Measurements from ENCODE around the gene NABP1.

NABP1 gene

GRCh38 chr2:191705701-191706100, 27.8 kb downstream of the NABP1 start:
- Histone ChIP-seq H4K20me1 (ENCODE audit: insufficient read depth, low read length) (no peaks in the 10 kb centered on the region), H3K27me3 (ENCODE audit: low read depth, low read length) (no peaks in the 10 kb centered on the region), H3K79me2 (ENCODE audit: low read length) (no peaks in the 10 kb centered on the region), H3K36me3 (replicated peaks; ENCODE audit: low read depth, low read length) (no peaks in the 10 kb centered on the region), H3K9ac (ENCODE audit: low read length) (no peak overlapping the region), H2AFZ (ENCODE audit: low read depth, low read length) (no peak overlapping the region), H3K9me3 (ENCODE audit: insufficient read depth, low read length) (no peaks in the 10 kb centered on the region), H3K27ac (ENCODE audit: low read length) (no peak overlapping the region), H3K4me2 (ENCODE audit: low read length) (no peak overlapping the region), H3K4me3 (ENCODE audit: low read length) (no peak overlapping the region), H3K4me1 (ENCODE audit: low read length) (no peaks in the 10 kb centered on the region)
- no peak for TF ChIP-seq CTCF (IDR thresholded peaks at IDR 0.05; ENCODE audit: low read depth, low read length)
- TF ChIP-seq EZH2phosphoT487 (IDR thresholded peaks at IDR 0.05; ENCODE audit: low read depth) = no peak

- no peak overlapping the region for H2AFZ ChIP-seq (ENCODE audit: low read depth, low read length)
- no peaks in the 10 kb centered on the region for H3K9me3 ChIP-seq (ENCODE audit: insufficient read depth, low read length)
- no peaks in the 10 kb centered on the region for H3K36me3 ChIP-seq (replicated peaks; ENCODE audit: low read depth, low read length)
- H3K4me1 ChIP-seq (ENCODE audit: low read length) = no peaks in the 10 kb centered on the region
- TF ChIP-seq CTCF (IDR thresholded peaks at IDR 0.05; ENCODE audit: low read depth, low read length) = no peak
- TF ChIP-seq EZH2phosphoT487 (IDR thresholded peaks at IDR 0.05; ENCODE audit: low read depth) = no peak
- no peaks in the 10 kb centered on the region for H3K27me3 ChIP-seq (ENCODE audit: low read depth, low read length)
- H3K27ac ChIP-seq (ENCODE audit: low read length) = no peak overlapping the region
- H3K4me2 ChIP-seq (ENCODE audit: low read length) = no peak overlapping the region
- no peaks in the 10 kb centered on the region for H4K20me1 ChIP-seq (ENCODE audit: insufficient read depth, low read length)
- no peaks in the 10 kb centered on the region for H3K79me2 ChIP-seq (ENCODE audit: low read length)
- no peak overlapping the region for H3K4me3 ChIP-seq (ENCODE audit: low read length)
- no peak overlapping the region for H3K9ac ChIP-seq (ENCODE audit: low read length)
These were observed 28.9 kb downstream of the NABP1 start for GRCh38 chr2:191706791-191707190.

- TF ChIP-seq CTCF (IDR thresholded peaks at IDR 0.05; ENCODE audit: low read depth, low read length) = no peak
- Histone ChIP-seq H3K4me2 (ENCODE audit: low read length) (no peak overlapping the region), H3K27ac (ENCODE audit: low read length) (no peak overlapping the region), H3K79me2 (ENCODE audit: low read length) (no peaks in the 10 kb centered on the region), H3K9ac (ENCODE audit: low read length) (no peak overlapping the region), H2AFZ (ENCODE audit: low read depth, low read length) (no peak overlapping the region), H3K4me1 (ENCODE audit: low read length) (no peaks in the 10 kb centered on the region), H3K9me3 (ENCODE audit: insufficient read depth, low read length) (no peaks in the 10 kb centered on the region), H4K20me1 (ENCODE audit: insufficient read depth, low read length) (no peaks in the 10 kb centered on the region), H3K27me3 (ENCODE audit: low read depth, low read length) (no peaks in the 10 kb centered on the region), H3K36me3 (replicated peaks; ENCODE audit: low read depth, low read length) (no peaks in the 10 kb centered on the region), H3K4me3 (ENCODE audit: low read length) (no peak overlapping the region)
These were observed 29.6 kb downstream of the NABP1 start for GRCh38 chr2:191707542-191707941.

- Histone ChIP-seq H3K36me3 (replicated peaks; ENCODE audit: low read depth, low read length) (no peaks in the 10 kb centered on the region), H3K4me1 (ENCODE audit: low read length) (no peaks in the 10 kb centered on the region), H3K27ac (ENCODE audit: low read length) (no peak overlapping the region), H3K4me2 (ENCODE audit: low read length) (no peak overlapping the region), H4K20me1 (ENCODE audit: insufficient read depth, low read length) (no peaks in the 10 kb centered on the region), H3K4me3 (ENCODE audit: low read length) (no peak overlapping the region), H3K79me2 (ENCODE audit: low read length) (no peaks in the 10 kb centered on the region), H2AFZ (ENCODE audit: low read depth, low read length) (no peak overlapping the region), H3K9me3 (ENCODE audit: insufficient read depth, low read length) (no peaks in the 10 kb centered on the region), H3K27me3 (ENCODE audit: low read depth, low read length) (no peaks in the 10 kb centered on the region), H3K9ac (ENCODE audit: low read length) (no peak overlapping the region)
- no peak for TF ChIP-seq EZH2phosphoT487 (IDR thresholded peaks at IDR 0.05; ENCODE audit: low read depth)
- no peak for TF ChIP-seq CTCF (IDR thresholded peaks at IDR 0.05; ENCODE audit: low read depth, low read length)
These were observed 32.5 kb downstream of the NABP1 start for GRCh38 chr2:191710411-191710900.

All from OCI-LY3 (cell line).